ENCODE measurements around the gene GPRIN3.

GPRIN3 gene

GRCh38 chr4:89307446-89308160 is at the start of gene GPRIN3:
TSS of gene GPRIN3 (minus strand) at chr4:89307800. CDS start at chr4:89250110, 57,690 bp downstream.
- in situ Hi-C loops (cut with MboI; ENCODE audit: low sequenced_read_pairs), result no loop called here

- in situ Hi-C loops (cut with MboI; ENCODE audit: low sequenced_read_pairs), result no loop called here
Observed at GRCh38 chr4:89357340-89357739, 49.7 kb upstream of the GPRIN3 start.

GRCh38 chr4:89356086-89356485 is 48.5 kb upstream of the GPRIN3 start:
- in situ Hi-C loops (cut with MboI; ENCODE audit: low sequenced_read_pairs), result no loop called here

- in situ Hi-C loops (cut with MboI; ENCODE audit: low sequenced_read_pairs), result no loop called here
Observed at GRCh38 chr4:89353514-89353913, 45.9 kb upstream of the GPRIN3 start.

- in situ Hi-C loops (cut with MboI; ENCODE audit: low sequenced_read_pairs), result no loop called here
Observed at GRCh38 chr4:89352541-89352940, 44.9 kb upstream of the GPRIN3 start.

- in situ Hi-C loops (cut with MboI; ENCODE audit: low sequenced_read_pairs), result no loop called here
Observed at GRCh38 chr4:89351201-89351600, 43.6 kb upstream of the GPRIN3 start.

- in situ Hi-C loops (cut with MboI; ENCODE audit: low sequenced_read_pairs), result no loop called here
Observed at GRCh38 chr4:89347363-89348025, 39.9 kb upstream of the GPRIN3 start.

GRCh38 chr4:89344571-89344970 is 37.0 kb upstream of the GPRIN3 start:
- in situ Hi-C loops (cut with MboI; ENCODE audit: low sequenced_read_pairs), result no loop called here

GRCh38 chr4:89338206-89338605 is 30.6 kb upstream of the GPRIN3 start:
- in situ Hi-C loops (cut with MboI; ENCODE audit: low sequenced_read_pairs), result no loop called here

- in situ Hi-C loops (cut with MboI; ENCODE audit: low sequenced_read_pairs), result no loop called here
Observed at GRCh38 chr4:89337681-89338080, 30.1 kb upstream of the GPRIN3 start.

GRCh38 chr4:89336818-89337420 is 29.3 kb upstream of the GPRIN3 start:
- in situ Hi-C loops (cut with MboI; ENCODE audit: low sequenced_read_pairs), result no loop called here

GRCh38 chr4:89334830-89335229 is 27.2 kb upstream of the GPRIN3 start:
- in situ Hi-C loops (cut with MboI; ENCODE audit: low sequenced_read_pairs), result no loop called here

GRCh38 chr4:89334311-89334710 is 26.7 kb upstream of the GPRIN3 start:
- in situ Hi-C loops (cut with MboI; ENCODE audit: low sequenced_read_pairs), result no loop called here

- in situ Hi-C loops (cut with MboI; ENCODE audit: low sequenced_read_pairs), result no loop called here
Observed at GRCh38 chr4:89331686-89332544, 24.3 kb upstream of the GPRIN3 start.

- in situ Hi-C loops (cut with MboI; ENCODE audit: low sequenced_read_pairs), result no loop called here
Observed at GRCh38 chr4:89331197-89331596, 23.6 kb upstream of the GPRIN3 start.

- in situ Hi-C loops (cut with MboI; ENCODE audit: low sequenced_read_pairs), result no loop called here
Observed at GRCh38 chr4:89329280-89329679, 21.7 kb upstream of the GPRIN3 start.

- in situ Hi-C loops (cut with MboI; ENCODE audit: low sequenced_read_pairs), result no loop called here
Observed at GRCh38 chr4:89324671-89325070, 17.1 kb upstream of the GPRIN3 start.

GRCh38 chr4:89322671-89323070 is 15.1 kb upstream of the GPRIN3 start:
- in situ Hi-C loops (cut with MboI; ENCODE audit: low sequenced_read_pairs), result no loop called here

GRCh38 chr4:89319756-89320155 is 12.2 kb upstream of the GPRIN3 start:
- in situ Hi-C loops (cut with MboI; ENCODE audit: low sequenced_read_pairs), result no loop called here

GRCh38 chr4:89316931-89317366 is 9.3 kb upstream of the GPRIN3 start:
- in situ Hi-C loops (cut with MboI; ENCODE audit: low sequenced_read_pairs), result no loop called here

GRCh38 chr4:89316211-89316610 is 8.6 kb upstream of the GPRIN3 start:
- in situ Hi-C loops (cut with MboI; ENCODE audit: low sequenced_read_pairs), result no loop called here

Measured in hTERT RPE-1 (cell line).